OCI-LY1 (cell line): ENCODE measurements around the gene MFAP1.
A peak's percentile ranks its signal among the peaks of the same experiment; 100 is the strongest.

Source experiments
- H2AFZ ChIP-seq: fragments of 200-600 bp; sonication (generic), shearing (Covaris generic); 2 replicates; pipeline ENCODE4 v1.6.0; 2014; ENCODE audit warnings: antibody characterized with exemption, mild to moderate bottlenecking, low read length
- H3F3A ChIP-seq: fragments of 200-600 bp; sonication (generic), shearing (Covaris generic); 2 replicates; pipeline ENCODE4 v1.6.0; 2014; ENCODE audit warnings: mild to moderate bottlenecking, antibody characterized with exemption, low read length, moderate library complexity; ENCODE audit not compliant: insufficient read depth
- H3K27ac ChIP-seq: fragments of 200-600 bp; sonication (generic); 2 replicates; pipeline ENCODE4 v1.5.1; 2014; ENCODE audit warnings: low read length, mixed run types, mild to moderate bottlenecking, low read depth; ENCODE audit not compliant: poor library complexity, severe bottlenecking
- H3K27me3 ChIP-seq: fragments of 200-600 bp; sonication (generic); 2 replicates; pipeline ENCODE4 v1.6.0; 2014; ENCODE audit warnings: antibody characterized with exemption, mild to moderate bottlenecking, low read length, moderate library complexity; ENCODE audit not compliant: insufficient read depth
- H3K36me3 ChIP-seq: fragments of 200-600 bp; sonication (generic); 2 replicates; pipeline ENCODE4 v1.6.1; 2014; ENCODE audit warnings: mild to moderate bottlenecking, antibody characterized with exemption, low read length, moderate library complexity, mixed read lengths; ENCODE audit not compliant: insufficient read depth
- H3K4me1 ChIP-seq: fragments of 200-600 bp; sonication (generic); 2 replicates; pipeline ENCODE4 v1.5.1; 2014; ENCODE audit warnings: mild to moderate bottlenecking, low read length, moderate library complexity; ENCODE audit not compliant: insufficient read depth, severe bottlenecking
- H3K4me2 ChIP-seq: fragments of 200-600 bp; sonication (generic), shearing (Covaris generic); 2 replicates; pipeline ENCODE4 v1.6.1; 2014; ENCODE audit warnings: low read length
- H3K4me3 ChIP-seq: fragments of 200-600 bp; sonication (generic); 2 replicates; pipeline ENCODE4 v1.5.1; 2014; ENCODE audit warnings: low read length, low read depth, mild to moderate bottlenecking, mixed read lengths; ENCODE audit not compliant: poor library complexity, severe bottlenecking
- H3K79me2 ChIP-seq: fragments of 200-600 bp; shearing (Covaris generic); 2 replicates; pipeline ENCODE4 v1.6.1; 2016; ENCODE audit warnings: mixed run types, low read length, mixed read lengths; ENCODE audit not compliant: insufficient read depth
- H3K9ac ChIP-seq: fragments of 200-600 bp; sonication (generic), shearing (Covaris generic); 2 replicates; pipeline ENCODE4 v1.6.1; 2014; ENCODE audit warnings: mild to moderate bottlenecking, low read length, mixed read lengths
- H3K9me2 ChIP-seq: fragments of 200-600 bp; sonication (generic), shearing (Covaris generic); 2 replicates; pipeline ENCODE4 v1.6.1; 2014; ENCODE audit warnings: low read depth, mild to moderate bottlenecking, low read length, mixed read lengths
- H3K9me3 ChIP-seq: fragments of 200-600 bp; shearing (Covaris generic); 2 replicates; pipeline ENCODE4 v1.6.1; 2014; ENCODE audit warnings: low read length, mixed read lengths
- H4K20me1 ChIP-seq: fragments of 200-600 bp; sonication (generic), shearing (Covaris generic); 2 replicates; pipeline ENCODE4 v1.6.0; 2016; ENCODE audit warnings: mild to moderate bottlenecking, low read length; ENCODE audit not compliant: insufficient read depth
- EZH2 ChIP-seq: fragments of 200-600 bp; sonication (generic), shearing (Covaris generic); IDR thresholded peaks from 2 replicates; pipeline ENCODE4 v1.8.0; 2017; ENCODE audit warnings: borderline replicate concordance, mixed run types, mild to moderate bottlenecking, antibody characterized with exemption, low read length, moderate library complexity, mixed read lengths
- TF ChIP-seq, protein P1 (sequence below): fragments of 200-600 bp; sonication (generic), shearing (Covaris generic); IDR thresholded peaks from 2 replicates; pipeline ENCODE4 v1.5.1; 2017; ENCODE audit warnings: mild to moderate bottlenecking, antibody characterized with exemption, low read length, moderate library complexity, mixed read lengths

The MFAP1 gene

DNA sequence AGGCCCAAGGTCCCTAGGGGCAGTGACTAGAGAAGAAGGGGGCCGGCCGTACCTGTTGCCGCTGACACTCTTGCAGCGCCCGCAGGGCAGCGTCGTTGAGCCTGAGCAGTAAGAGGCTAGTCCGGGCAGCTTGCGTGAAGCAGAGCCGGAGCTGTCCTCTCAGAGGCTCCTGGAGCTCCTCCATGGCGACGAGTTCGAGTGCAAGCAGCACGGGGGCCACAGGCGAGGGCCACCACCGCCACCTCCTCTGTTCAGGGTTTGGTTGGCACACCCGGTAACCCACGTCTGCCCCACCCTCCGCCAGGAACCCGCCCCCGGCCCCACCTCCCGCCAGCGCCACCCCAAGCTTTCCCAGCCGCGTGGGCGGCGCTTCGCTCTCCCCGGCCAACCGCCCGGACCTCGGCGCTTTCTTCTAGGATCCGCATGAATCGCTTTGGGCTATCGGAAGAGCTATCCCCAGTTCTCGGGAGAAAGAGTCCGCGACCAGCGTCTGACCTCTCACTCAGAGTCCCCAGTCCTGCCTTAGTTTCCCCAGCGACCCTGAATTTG lies 47.7 kb downstream of the MFAP1 start, which contains the start of gene ELL3:
ELL3 (minus strand) TSS at position 249 of the 549 bp plus-strand sequence; CDS start at position 184, 65 bp downstream.
- no peaks in the 10 kb centered on the region for H4K20me1 ChIP-seq
- no peaks in the 10 kb centered on the region for H3K9me2 ChIP-seq
- H3K27me3 ChIP-seq, result no peaks in the 10 kb centered on the region
- peaks cover 27% of the 10 kb centered on the region for H3F3A ChIP-seq
- TF ChIP-seq EZH2, result no peak
- TF ChIP-seq, protein P1, sequence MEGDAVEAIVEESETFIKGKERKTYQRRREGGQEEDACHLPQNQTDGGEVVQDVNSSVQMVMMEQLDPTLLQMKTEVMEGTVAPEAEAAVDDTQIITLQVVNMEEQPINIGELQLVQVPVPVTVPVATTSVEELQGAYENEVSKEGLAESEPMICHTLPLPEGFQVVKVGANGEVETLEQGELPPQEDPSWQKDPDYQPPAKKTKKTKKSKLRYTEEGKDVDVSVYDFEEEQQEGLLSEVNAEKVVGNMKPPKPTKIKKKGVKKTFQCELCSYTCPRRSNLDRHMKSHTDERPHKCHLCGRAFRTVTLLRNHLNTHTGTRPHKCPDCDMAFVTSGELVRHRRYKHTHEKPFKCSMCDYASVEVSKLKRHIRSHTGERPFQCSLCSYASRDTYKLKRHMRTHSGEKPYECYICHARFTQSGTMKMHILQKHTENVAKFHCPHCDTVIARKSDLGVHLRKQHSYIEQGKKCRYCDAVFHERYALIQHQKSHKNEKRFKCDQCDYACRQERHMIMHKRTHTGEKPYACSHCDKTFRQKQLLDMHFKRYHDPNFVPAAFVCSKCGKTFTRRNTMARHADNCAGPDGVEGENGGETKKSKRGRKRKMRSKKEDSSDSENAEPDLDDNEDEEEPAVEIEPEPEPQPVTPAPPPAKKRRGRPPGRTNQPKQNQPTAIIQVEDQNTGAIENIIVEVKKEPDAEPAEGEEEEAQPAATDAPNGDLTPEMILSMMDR, result no peak
- peak within 1 kb of the TSS; percentile 96 for H3K9ac ChIP-seq
- peaks cover 10% of the 10 kb centered on the region for H3K79me2 ChIP-seq
- peak within 1 kb of the TSS; percentile 90 for H3K4me3 ChIP-seq
- H3K4me1 ChIP-seq, result peaks cover 63% of the 10 kb centered on the region
- peaks cover 47% of the 10 kb centered on the region for H3K36me3 ChIP-seq
- peak within 1 kb of the TSS; percentile 100 for H3K4me2 ChIP-seq
- no peaks in the 10 kb centered on the region for H3K9me3 ChIP-seq
- peak within 1 kb of the TSS; percentile 98 for H3K27ac ChIP-seq
- no peak within 1 kb of the TSS for H2AFZ ChIP-seq

DNA sequence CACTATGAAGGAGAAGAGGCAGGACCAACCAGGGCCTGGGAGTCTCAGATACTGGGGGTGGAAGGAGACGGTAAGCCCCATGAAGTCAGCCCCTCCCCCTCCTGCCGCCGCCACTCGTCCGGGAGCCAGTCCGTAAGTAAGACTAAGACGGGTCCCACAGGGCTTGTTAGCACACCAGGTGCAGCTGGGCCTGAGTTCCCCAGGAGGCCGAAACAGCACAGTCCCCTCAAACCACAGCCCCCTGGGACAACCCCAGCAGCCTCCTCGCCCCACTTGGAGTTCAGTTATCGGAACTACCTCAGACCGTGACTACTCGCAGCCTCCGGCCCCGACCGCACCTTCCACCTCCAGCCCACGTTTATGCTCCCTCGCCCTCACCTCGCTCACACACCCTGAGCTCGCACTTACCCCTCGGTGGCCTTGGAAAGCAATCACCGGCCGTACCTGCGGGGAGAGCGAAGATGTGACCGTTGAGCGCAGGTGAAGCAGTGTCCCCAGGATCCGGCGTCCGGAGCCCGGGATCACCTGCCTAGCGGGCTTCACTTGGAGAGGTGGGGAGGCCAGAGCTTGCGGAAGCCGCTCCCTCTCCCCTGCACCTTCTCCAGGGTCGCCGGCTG lies 48.3 kb downstream of the MFAP1 start:
- Histone ChIP-seq H3K9me2 (no peaks in the 10 kb centered on the region), H3K27me3 (no peaks in the 10 kb centered on the region), H3K4me1 (peaks cover 59% of the 10 kb centered on the region), H3K4me3 (peak overlapping the region; percentile 90), H3K79me2 (peaks cover 10% of the 10 kb centered on the region), H3F3A (peaks cover 33% of the 10 kb centered on the region), H3K27ac (peak overlapping the region; percentile 98), H2AFZ (no peak overlapping the region), H4K20me1 (no peaks in the 10 kb centered on the region), H3K4me2 (peak overlapping the region; percentile 100), H3K9me3 (no peaks in the 10 kb centered on the region), H3K9ac (peak overlapping the region; percentile 96), H3K36me3 (peaks cover 53% of the 10 kb centered on the region)
- TF ChIP-seq, protein P1, result no peak
- TF ChIP-seq EZH2, result no peak

DNA sequence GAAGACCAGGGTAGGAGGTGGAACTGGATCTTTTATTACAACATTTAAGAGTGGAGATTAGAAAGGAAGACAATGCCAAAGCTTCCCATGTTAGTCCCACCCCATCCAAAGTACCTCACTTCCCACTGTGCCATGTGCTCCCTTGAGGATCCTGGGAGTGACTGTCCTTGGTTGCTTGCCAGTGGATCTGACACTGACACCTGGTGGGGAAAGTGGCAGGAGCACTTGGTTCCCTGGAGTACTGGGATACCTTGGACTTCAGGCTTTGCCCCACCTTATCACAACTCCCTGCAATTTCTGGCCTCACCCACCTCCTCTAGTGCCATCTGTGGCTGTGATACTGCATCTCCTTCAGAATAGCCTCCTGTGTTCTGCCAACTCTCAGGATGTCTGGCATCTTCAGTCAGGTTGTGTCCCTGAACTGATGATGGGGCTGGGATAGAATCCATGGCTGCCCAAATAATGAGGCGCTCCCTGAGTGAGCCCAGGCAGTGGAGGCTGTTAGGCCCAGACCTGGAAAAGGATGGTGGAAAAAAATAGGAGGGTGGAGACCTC lies 49.0 kb downstream of the MFAP1 start:
- H3K9me2 ChIP-seq, result no peaks in the 10 kb centered on the region
- H4K20me1 ChIP-seq, result no peaks in the 10 kb centered on the region
- peak overlapping the region; percentile 96 for H3K9ac ChIP-seq
- H3K36me3 ChIP-seq, result peaks cover 60% of the 10 kb centered on the region
- H2AFZ ChIP-seq, result no peak overlapping the region
- H3K9me3 ChIP-seq, result no peaks in the 10 kb centered on the region
- H3K4me1 ChIP-seq, result peaks cover 52% of the 10 kb centered on the region
- H3K4me2 ChIP-seq, result peak overlapping the region; percentile 100
- H3K79me2 ChIP-seq, result peaks cover 10% of the 10 kb centered on the region
- no peaks in the 10 kb centered on the region for H3K27me3 ChIP-seq
- H3F3A ChIP-seq, result peaks cover 38% of the 10 kb centered on the region
- peak overlapping the region; percentile 98 for H3K27ac ChIP-seq
- TF ChIP-seq EZH2, result no peak
- TF ChIP-seq, protein P1, result peak; percentile 21; the same call in 1 of the 2 replicates
- peak overlapping the region; percentile 90 for H3K4me3 ChIP-seq
